SK-N-SH treated with all-trans-retinoic acid at 6 μM for 48 hours (cell line): ENCODE measurements around the gene CLEC4C.

ENCODE experiments used
- ATAC-seq: fragments of 200-7000 bp; cut with Tn5 transposase; 3 replicates; pipeline ENCODE4 v1.9.1; 2020; ENCODE audit warnings: mild to moderate bottlenecking, moderate library complexity
- ARNTL ChIP-seq: fragments of 450-650 bp; formaldehyde crosslinking; IDR thresholded peaks from 2 replicates; pipeline ENCODE4 v1.5.0; 2020; ENCODE audit warnings: low read depth, mild to moderate bottlenecking, moderate library complexity, borderline replicate concordance
- BACH2 ChIP-seq: fragments of 250-450 bp; sonication (Bioruptor Pico); IDR thresholded peaks from 2 replicates; pipeline ENCODE4 v1.9.0; 2021; ENCODE audit warnings: mild to moderate bottlenecking, borderline replicate concordance
- CREB5 ChIP-seq: fragments of 250-450 bp; sonication (Bioruptor Pico); IDR thresholded peaks from 2 replicates; pipeline ENCODE4 v1.5.1; 2020; ENCODE audit warnings: low read depth, mild to moderate bottlenecking, moderate library complexity
- CSRNP3 ChIP-seq: fragments of 250-450 bp; sonication (Bioruptor Pico); IDR thresholded peaks from 2 replicates; pipeline ENCODE4 v1.5.1; 2021; ENCODE audit warnings: mild to moderate bottlenecking, moderate library complexity
- ESRRG ChIP-seq: fragments of 250-450 bp; sonication (Bioruptor Pico); IDR thresholded peaks from 2 replicates; pipeline ENCODE4 v1.6.1; 2021; ENCODE audit warnings: mild to moderate bottlenecking
- GLIS3 ChIP-seq: fragments of 250-450 bp; sonication (Bioruptor Pico); IDR thresholded peaks from 2 replicates; pipeline ENCODE4 v1.5.0; 2020; ENCODE audit warnings: mild to moderate bottlenecking, moderate library complexity
- ISL1 ChIP-seq: fragments of 250-450 bp; sonication (Bioruptor Pico); IDR thresholded peaks from 2 replicates; pipeline ENCODE4 v2.1.2; 2022; ENCODE audit warnings: mild to moderate bottlenecking, moderate library complexity
- OSR1 ChIP-seq: fragments of 250-450 bp; sonication (Bioruptor Pico); IDR thresholded peaks from 2 replicates; pipeline ENCODE4 v1.8.0; 2022; ENCODE audit warnings: moderate library complexity, mild to moderate bottlenecking, inconsistent platforms
- PATZ1 ChIP-seq: fragments of 250-450 bp; sonication (Bioruptor Pico); IDR thresholded peaks from 2 replicates; pipeline ENCODE4 v1.8.0; 2020; ENCODE audit warnings: mild to moderate bottlenecking, moderate library complexity, borderline replicate concordance
- POU6F1 ChIP-seq: fragments of 250-450 bp; sonication (Bioruptor Pico); IDR thresholded peaks from 2 replicates; pipeline ENCODE4 v1.8.0; 2021; ENCODE audit warnings: low read depth, mild to moderate bottlenecking, moderate library complexity, borderline replicate concordance
- PPARA ChIP-seq: fragments of 250-450 bp; sonication (Bioruptor Pico); IDR thresholded peaks from 2 replicates; pipeline ENCODE4 v1.5.0; 2020; ENCODE audit warnings: mild to moderate bottlenecking, borderline replicate concordance
- RARB ChIP-seq: fragments of 250-450 bp; sonication (Bioruptor Pico); IDR thresholded peaks from 2 replicates; pipeline ENCODE4 v1.8.0; 2021; ENCODE audit warnings: mild to moderate bottlenecking, moderate library complexity
- SNAI2 ChIP-seq: fragments of 250-450 bp; sonication (Bioruptor Pico); IDR thresholded peaks from 2 replicates; pipeline ENCODE4 v1.5.0; 2020; ENCODE audit warnings: mild to moderate bottlenecking, moderate library complexity
- TOX ChIP-seq: fragments of 250-450 bp; sonication (Bioruptor Pico); IDR thresholded peaks from 2 replicates; pipeline ENCODE4 v1.8.0; 2021; ENCODE audit warnings: mild to moderate bottlenecking, moderate library complexity, borderline replicate concordance
- TSHZ2 ChIP-seq: fragments of 250-450 bp; sonication (Bioruptor Pico); IDR thresholded peaks from 2 replicates; pipeline ENCODE4 v1.5.0; 2020; ENCODE audit warnings: mild to moderate bottlenecking, moderate library complexity
- ZFP3 ChIP-seq: fragments of 250-450 bp; sonication (Bioruptor Pico); IDR thresholded peaks from 2 replicates; pipeline ENCODE4 v1.5.0; 2020; ENCODE audit warnings: mild to moderate bottlenecking, moderate library complexity
- ZFP30 ChIP-seq: fragments of 450-650 bp; formaldehyde crosslinking; IDR thresholded peaks from 2 replicates; pipeline ENCODE4 v1.5.0; 2022; ENCODE audit warnings: mild to moderate bottlenecking, moderate library complexity
- ZNF565 ChIP-seq: fragments of 450-650 bp; formaldehyde crosslinking; conservative IDR thresholded peaks from 2 replicates; pipeline ENCODE4 v1.5.0; 2020; ENCODE audit warnings: low read depth, mild to moderate bottlenecking, moderate library complexity
- ZNF70 ChIP-seq: fragments of 450-650 bp; formaldehyde crosslinking; IDR thresholded peaks from 2 replicates; pipeline ENCODE4 v1.5.0; 2020; ENCODE audit warnings: mild to moderate bottlenecking, moderate library complexity
- ZNF8 ChIP-seq: fragments of 450-650 bp; formaldehyde crosslinking; IDR thresholded peaks from 2 replicates; pipeline ENCODE4 v1.5.0; 2020; ENCODE audit warnings: mild to moderate bottlenecking, moderate library complexity

The CLEC4C gene

GRCh38 chr12:7788294-7788660, 41.1 kb upstream of the CLEC4C start:
- TF ChIP-seq ISL1 (no peak), TOX (CRISPR knock-in tag) (no peak), CSRNP3 (CRISPR knock-in tag) (no peak), OSR1 (CRISPR knock-in tag) (no peak), CREB5 (CRISPR knock-in tag) (no peak), RARB (no peak), BACH2 (CRISPR knock-in tag) (no peak), POU6F1 (CRISPR knock-in tag) (no peak), ARNTL (CRISPR knock-in tag) (no peak), ZFP30 (CRISPR knock-in tag) (no peak), ZFP3 (CRISPR knock-in tag) (no peak), TSHZ2 (no peak), ZNF565 (no peak), PPARA (CRISPR knock-in tag) (no peak), GLIS3 (no peak), SNAI2 (CRISPR knock-in tag) (no peak), ESRRG (no peak), ZNF8 (CRISPR knock-in tag) (no peak), PATZ1 (CRISPR knock-in tag) (no peak), ZNF70 (no peak)
- TF ChIP-seq, all 23 proteins: peak for 0
- ATAC-seq, result no peak

- no peak for ATAC-seq
- no peak for TF ChIP-seq GLIS3
- no peak for TF ChIP-seq SNAI2 (CRISPR knock-in tag)
These were observed 40.6 kb upstream of the CLEC4C start for GRCh38 chr12:7787574-7788293.

- ATAC-seq, result no peak
- TF ChIP-seq CSRNP3 (CRISPR knock-in tag) (no peak), POU6F1 (CRISPR knock-in tag) (no peak), GLIS3 (no peak), RARB (no peak), ESRRG (no peak), CREB5 (CRISPR knock-in tag) (no peak), TSHZ2 (no peak), ARNTL (CRISPR knock-in tag) (no peak), ZNF8 (CRISPR knock-in tag) (no peak)
These were observed 37.5 kb upstream of the CLEC4C start for GRCh38 chr12:7784701-7785100.
